OCI-LY1 (cell line): ENCODE results near the gene WWOX.

Source experiments
- EZH2 ChIP-seq: fragments of 200-600 bp; sonication (generic), shearing (Covaris generic); IDR thresholded peaks from 2 replicates; pipeline ENCODE4 v1.8.0; 2017; ENCODE audit warnings: borderline replicate concordance, mixed run types, mild to moderate bottlenecking, antibody characterized with exemption, low read length, moderate library complexity, mixed read lengths
- TF ChIP-seq, protein P1 (sequence below): fragments of 200-600 bp; sonication (generic), shearing (Covaris generic); IDR thresholded peaks from 2 replicates; pipeline ENCODE4 v1.5.1; 2017; ENCODE audit warnings: mild to moderate bottlenecking, antibody characterized with exemption, low read length, moderate library complexity, mixed read lengths

DNA sequence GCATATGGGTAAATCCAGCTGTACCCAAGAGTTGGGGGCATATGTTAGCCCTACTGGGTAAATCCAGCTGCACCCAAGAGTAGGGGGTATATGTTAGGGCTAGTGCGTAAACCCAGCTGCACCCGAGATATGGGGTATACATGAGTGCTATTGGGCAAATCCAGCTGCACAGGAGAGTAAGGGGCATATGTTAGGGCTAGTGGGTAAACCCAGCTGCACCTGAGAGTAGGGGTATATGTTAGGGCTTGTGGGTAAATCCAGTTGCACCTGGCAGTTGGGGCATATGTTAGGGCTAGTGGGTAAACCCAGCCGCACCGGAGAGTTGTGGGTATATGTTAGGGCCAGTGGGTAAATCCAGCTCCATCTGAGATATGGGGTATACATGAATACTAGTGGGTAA is 80.9 kb downstream of the WWOX start:
- no peak for TF ChIP-seq EZH2
- TF ChIP-seq, protein P1, sequence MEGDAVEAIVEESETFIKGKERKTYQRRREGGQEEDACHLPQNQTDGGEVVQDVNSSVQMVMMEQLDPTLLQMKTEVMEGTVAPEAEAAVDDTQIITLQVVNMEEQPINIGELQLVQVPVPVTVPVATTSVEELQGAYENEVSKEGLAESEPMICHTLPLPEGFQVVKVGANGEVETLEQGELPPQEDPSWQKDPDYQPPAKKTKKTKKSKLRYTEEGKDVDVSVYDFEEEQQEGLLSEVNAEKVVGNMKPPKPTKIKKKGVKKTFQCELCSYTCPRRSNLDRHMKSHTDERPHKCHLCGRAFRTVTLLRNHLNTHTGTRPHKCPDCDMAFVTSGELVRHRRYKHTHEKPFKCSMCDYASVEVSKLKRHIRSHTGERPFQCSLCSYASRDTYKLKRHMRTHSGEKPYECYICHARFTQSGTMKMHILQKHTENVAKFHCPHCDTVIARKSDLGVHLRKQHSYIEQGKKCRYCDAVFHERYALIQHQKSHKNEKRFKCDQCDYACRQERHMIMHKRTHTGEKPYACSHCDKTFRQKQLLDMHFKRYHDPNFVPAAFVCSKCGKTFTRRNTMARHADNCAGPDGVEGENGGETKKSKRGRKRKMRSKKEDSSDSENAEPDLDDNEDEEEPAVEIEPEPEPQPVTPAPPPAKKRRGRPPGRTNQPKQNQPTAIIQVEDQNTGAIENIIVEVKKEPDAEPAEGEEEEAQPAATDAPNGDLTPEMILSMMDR: no peak
